H1 (cell line): ENCODE data around the gene PTHLH. TPM values are rescaled to one million over a fixed set of nuclear protein-coding genes. Genes with fewer than 3 reads are reported as not detected.

Experiments used
- CHD1 ChIP-seq: IDR thresholded peaks from 2 replicates; pipeline ENCODE4 v1.6.1; 2012; ENCODE audit warnings: low read depth, low read length, improper control_type of control experiment
- GTF2F1 ChIP-seq: IDR thresholded peaks from 2 replicates; pipeline ENCODE4 v1.6.1; 2012; ENCODE audit warnings: low read depth, low read length, improper control_type of control experiment, borderline replicate concordance
- KDM1A ChIP-seq: fragments of 200-600, 300-600 bp; sonication (generic); IDR thresholded peaks from 2 replicates; pipeline ENCODE4 v1.7.1; 2016; ENCODE audit warnings: mild to moderate bottlenecking, low read length, borderline replicate concordance
- SUZ12 ChIP-seq: fragments of 200-600 bp; sonication (generic); IDR thresholded peaks from 2 replicates; pipeline ENCODE4 v1.6.1; 2012; ENCODE audit warnings: mild to moderate bottlenecking, inconsistent platforms, low read length, moderate library complexity, mixed read lengths
- polyA plus RNA-seq, 7 experiments: library from polyadenylated mRNA; depleted of rRNA in 3 of 7; stranded (reverse) in 5 of 7; unstranded in 2 of 7; fragments of >200 nt in 5 of 7; fragments of 200-250 nt in 2 of 7; gene quantifications; 1 replicate in 5 of 7; 2 replicates in 1 of 7; 4 replicates in 1 of 7; pipeline versions ENCODE4 v1.2.1 to v1.2.3, GENCODE V29; 2011 to 2013; ENCODE audit warnings: missing spikeins in 2 of 7, mixed read lengths in 2 of 7
- total RNA-seq: library from RNA; stranded (reverse); fragmentation: NEBNext Ultra II Directional; extraction: Animal tissue kit (Norgen Biotek cat#: 25700); gene quantifications from 2 replicates; pipeline ENCODE4 v1.2.1, GENCODE V29; 2021
- TF ChIP-seq, protein P1 (sequence below), 3 experiments: IDR thresholded peaks; 1 replicate in 2 of 3; 2 replicates in 1 of 3; pipeline versions ENCODE4 v1.5.1 to v1.6.1; 2011; ENCODE audit warnings: low read length in 3 of 3, mild to moderate bottlenecking in 3 of 3, inconsistent platforms in 2 of 3, low read depth in 1 of 3, moderate library complexity in 1 of 3; ENCODE audit not compliant: insufficient read depth in 1 of 3; ENCODE audit errors: control extremely low read depth in 1 of 3
- TF ChIP-seq, protein P2 (sequence below): fragments of 300-600 bp; sonication (generic); IDR thresholded peaks from 2 replicates; pipeline ENCODE4 v1.7.1; 2012; ENCODE audit warnings: low read length, moderate library complexity, mild to moderate bottlenecking, inconsistent platforms; ENCODE audit not compliant: insufficient replicate concordance
- TF ChIP-seq, protein P3 (sequence below): IDR thresholded peaks from 2 replicates; pipeline ENCODE4 v1.6.1; 2012; ENCODE audit warnings: inconsistent platforms

The PTHLH gene
- total and polyA plus RNA-seq, 2 of the 8 experiments (the other 6 are each of a cell fraction or from before 2014, with no cell fraction given): 0.32 TPM; not detected in 1

DNA sequence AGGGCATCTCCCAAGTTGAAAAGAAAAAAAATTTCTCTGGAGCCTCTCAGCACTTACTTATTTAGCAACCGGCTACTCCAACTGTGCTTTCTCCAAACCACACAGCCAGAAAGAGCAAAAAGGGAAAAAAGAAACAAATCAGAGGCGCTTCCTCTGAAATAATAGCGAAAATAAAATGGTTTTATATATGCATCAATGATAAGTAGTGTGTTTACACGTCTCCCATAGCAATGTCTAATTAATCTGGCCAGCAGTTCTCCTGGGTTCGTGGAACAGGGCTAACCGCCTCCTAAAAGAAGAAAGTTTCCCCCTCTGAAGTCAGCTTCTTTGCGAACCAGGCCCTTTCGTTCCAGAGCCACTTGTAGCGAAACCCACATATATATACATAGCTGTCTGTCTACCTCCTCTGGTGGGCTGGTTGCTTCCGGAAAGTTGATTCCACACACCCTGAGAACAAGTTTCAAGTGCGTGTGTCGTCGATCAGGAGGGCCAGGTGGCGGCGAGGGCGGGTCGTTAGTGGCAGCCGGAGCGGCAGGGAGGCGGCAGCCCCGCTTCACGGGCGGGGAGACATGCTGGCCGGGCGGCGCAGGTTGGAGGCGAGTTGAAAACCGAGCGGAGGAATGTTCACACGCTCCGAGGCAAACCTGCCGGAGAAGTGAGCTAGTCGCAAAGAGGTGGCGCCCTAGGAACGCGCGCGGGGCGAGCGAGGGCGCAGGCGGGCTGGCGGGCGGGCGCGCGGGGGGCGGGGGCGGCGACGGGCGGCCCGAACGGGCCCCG is 2.7 kb downstream of the PTHLH start (continued):
- TF ChIP-seq KDM1A (no peak), GTF2F1 (no peak), CHD1 (no peak), SUZ12 (peak; percentile 0; the same call in 1 of the 2 replicates)
- TF ChIP-seq, protein P1, sequence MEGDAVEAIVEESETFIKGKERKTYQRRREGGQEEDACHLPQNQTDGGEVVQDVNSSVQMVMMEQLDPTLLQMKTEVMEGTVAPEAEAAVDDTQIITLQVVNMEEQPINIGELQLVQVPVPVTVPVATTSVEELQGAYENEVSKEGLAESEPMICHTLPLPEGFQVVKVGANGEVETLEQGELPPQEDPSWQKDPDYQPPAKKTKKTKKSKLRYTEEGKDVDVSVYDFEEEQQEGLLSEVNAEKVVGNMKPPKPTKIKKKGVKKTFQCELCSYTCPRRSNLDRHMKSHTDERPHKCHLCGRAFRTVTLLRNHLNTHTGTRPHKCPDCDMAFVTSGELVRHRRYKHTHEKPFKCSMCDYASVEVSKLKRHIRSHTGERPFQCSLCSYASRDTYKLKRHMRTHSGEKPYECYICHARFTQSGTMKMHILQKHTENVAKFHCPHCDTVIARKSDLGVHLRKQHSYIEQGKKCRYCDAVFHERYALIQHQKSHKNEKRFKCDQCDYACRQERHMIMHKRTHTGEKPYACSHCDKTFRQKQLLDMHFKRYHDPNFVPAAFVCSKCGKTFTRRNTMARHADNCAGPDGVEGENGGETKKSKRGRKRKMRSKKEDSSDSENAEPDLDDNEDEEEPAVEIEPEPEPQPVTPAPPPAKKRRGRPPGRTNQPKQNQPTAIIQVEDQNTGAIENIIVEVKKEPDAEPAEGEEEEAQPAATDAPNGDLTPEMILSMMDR (IDR thresholded peaks at IDR 0.05; ENCODE audit: control extremely low read depth in 1 of 3, insufficient read depth in 1 of 3, low read depth in 1 of 3, low read length in 3 of 3): peak in 2 of 3 experiments; percentile 4 to 10; a peak in 2 of 4 replicates
- TF ChIP-seq, protein P2, sequence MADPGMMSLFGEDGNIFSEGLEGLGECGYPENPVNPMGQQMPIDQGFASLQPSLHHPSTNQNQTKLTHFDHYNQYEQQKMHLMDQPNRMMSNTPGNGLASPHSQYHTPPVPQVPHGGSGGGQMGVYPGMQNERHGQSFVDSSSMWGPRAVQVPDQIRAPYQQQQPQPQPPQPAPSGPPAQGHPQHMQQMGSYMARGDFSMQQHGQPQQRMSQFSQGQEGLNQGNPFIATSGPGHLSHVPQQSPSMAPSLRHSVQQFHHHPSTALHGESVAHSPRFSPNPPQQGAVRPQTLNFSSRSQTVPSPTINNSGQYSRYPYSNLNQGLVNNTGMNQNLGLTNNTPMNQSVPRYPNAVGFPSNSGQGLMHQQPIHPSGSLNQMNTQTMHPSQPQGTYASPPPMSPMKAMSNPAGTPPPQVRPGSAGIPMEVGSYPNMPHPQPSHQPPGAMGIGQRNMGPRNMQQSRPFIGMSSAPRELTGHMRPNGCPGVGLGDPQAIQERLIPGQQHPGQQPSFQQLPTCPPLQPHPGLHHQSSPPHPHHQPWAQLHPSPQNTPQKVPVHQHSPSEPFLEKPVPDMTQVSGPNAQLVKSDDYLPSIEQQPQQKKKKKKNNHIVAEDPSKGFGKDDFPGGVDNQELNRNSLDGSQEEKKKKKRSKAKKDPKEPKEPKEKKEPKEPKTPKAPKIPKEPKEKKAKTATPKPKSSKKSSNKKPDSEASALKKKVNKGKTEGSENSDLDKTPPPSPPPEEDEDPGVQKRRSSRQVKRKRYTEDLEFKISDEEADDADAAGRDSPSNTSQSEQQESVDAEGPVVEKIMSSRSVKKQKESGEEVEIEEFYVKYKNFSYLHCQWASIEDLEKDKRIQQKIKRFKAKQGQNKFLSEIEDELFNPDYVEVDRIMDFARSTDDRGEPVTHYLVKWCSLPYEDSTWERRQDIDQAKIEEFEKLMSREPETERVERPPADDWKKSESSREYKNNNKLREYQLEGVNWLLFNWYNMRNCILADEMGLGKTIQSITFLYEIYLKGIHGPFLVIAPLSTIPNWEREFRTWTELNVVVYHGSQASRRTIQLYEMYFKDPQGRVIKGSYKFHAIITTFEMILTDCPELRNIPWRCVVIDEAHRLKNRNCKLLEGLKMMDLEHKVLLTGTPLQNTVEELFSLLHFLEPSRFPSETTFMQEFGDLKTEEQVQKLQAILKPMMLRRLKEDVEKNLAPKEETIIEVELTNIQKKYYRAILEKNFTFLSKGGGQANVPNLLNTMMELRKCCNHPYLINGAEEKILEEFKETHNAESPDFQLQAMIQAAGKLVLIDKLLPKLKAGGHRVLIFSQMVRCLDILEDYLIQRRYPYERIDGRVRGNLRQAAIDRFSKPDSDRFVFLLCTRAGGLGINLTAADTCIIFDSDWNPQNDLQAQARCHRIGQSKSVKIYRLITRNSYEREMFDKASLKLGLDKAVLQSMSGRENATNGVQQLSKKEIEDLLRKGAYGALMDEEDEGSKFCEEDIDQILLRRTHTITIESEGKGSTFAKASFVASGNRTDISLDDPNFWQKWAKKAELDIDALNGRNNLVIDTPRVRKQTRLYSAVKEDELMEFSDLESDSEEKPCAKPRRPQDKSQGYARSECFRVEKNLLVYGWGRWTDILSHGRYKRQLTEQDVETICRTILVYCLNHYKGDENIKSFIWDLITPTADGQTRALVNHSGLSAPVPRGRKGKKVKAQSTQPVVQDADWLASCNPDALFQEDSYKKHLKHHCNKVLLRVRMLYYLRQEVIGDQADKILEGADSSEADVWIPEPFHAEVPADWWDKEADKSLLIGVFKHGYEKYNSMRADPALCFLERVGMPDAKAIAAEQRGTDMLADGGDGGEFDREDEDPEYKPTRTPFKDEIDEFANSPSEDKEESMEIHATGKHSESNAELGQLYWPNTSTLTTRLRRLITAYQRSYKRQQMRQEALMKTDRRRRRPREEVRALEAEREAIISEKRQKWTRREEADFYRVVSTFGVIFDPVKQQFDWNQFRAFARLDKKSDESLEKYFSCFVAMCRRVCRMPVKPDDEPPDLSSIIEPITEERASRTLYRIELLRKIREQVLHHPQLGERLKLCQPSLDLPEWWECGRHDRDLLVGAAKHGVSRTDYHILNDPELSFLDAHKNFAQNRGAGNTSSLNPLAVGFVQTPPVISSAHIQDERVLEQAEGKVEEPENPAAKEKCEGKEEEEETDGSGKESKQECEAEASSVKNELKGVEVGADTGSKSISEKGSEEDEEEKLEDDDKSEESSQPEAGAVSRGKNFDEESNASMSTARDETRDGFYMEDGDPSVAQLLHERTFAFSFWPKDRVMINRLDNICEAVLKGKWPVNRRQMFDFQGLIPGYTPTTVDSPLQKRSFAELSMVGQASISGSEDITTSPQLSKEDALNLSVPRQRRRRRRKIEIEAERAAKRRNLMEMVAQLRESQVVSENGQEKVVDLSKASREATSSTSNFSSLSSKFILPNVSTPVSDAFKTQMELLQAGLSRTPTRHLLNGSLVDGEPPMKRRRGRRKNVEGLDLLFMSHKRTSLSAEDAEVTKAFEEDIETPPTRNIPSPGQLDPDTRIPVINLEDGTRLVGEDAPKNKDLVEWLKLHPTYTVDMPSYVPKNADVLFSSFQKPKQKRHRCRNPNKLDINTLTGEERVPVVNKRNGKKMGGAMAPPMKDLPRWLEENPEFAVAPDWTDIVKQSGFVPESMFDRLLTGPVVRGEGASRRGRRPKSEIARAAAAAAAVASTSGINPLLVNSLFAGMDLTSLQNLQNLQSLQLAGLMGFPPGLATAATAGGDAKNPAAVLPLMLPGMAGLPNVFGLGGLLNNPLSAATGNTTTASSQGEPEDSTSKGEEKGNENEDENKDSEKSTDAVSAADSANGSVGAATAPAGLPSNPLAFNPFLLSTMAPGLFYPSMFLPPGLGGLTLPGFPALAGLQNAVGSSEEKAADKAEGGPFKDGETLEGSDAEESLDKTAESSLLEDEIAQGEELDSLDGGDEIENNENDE: no peak
- TF ChIP-seq, protein P3, sequence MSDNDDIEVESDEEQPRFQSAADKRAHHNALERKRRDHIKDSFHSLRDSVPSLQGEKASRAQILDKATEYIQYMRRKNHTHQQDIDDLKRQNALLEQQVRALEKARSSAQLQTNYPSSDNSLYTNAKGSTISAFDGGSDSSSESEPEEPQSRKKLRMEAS: peak; percentile 89
